HFF-Myc (cell line): Measurements from ENCODE around the gene SERHL2.
"Not testable (repeated sequence)": the region's sequence is repeated elsewhere in the genome, so short reads cannot be mapped to it uniquely, and the experiment has no call there.

Experiments
- DNase-seq: peaks from one replicate; pipeline ENCODE4 v3.0.0-alpha.2; 2011; ENCODE audit warnings: low read depth; ENCODE audit errors: extremely low read depth
- H3K4me3 ChIP-seq: replicated peaks from 2 replicates; pipeline ENCODE4 v1.5.1; 2011; ENCODE audit warnings: low read depth, mild to moderate bottlenecking, control low read depth, low read length
- TF ChIP-seq, protein P1 (sequence below): IDR thresholded peaks from 2 replicates; pipeline ENCODE4 v1.5.1; 2012; ENCODE audit warnings: mild to moderate bottlenecking, low read depth, low read length, control low read depth; ENCODE audit errors: missing control alignments

Gene SERHL2

GRCh38 chr22:42533638-42533977 is 20.1 kb upstream of the SERHL2 start:
- DNase-seq: no peak
- TF ChIP-seq, protein P1, sequence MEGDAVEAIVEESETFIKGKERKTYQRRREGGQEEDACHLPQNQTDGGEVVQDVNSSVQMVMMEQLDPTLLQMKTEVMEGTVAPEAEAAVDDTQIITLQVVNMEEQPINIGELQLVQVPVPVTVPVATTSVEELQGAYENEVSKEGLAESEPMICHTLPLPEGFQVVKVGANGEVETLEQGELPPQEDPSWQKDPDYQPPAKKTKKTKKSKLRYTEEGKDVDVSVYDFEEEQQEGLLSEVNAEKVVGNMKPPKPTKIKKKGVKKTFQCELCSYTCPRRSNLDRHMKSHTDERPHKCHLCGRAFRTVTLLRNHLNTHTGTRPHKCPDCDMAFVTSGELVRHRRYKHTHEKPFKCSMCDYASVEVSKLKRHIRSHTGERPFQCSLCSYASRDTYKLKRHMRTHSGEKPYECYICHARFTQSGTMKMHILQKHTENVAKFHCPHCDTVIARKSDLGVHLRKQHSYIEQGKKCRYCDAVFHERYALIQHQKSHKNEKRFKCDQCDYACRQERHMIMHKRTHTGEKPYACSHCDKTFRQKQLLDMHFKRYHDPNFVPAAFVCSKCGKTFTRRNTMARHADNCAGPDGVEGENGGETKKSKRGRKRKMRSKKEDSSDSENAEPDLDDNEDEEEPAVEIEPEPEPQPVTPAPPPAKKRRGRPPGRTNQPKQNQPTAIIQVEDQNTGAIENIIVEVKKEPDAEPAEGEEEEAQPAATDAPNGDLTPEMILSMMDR: no peak
- no peak overlapping the region for H3K4me3 ChIP-seq

DNA sequence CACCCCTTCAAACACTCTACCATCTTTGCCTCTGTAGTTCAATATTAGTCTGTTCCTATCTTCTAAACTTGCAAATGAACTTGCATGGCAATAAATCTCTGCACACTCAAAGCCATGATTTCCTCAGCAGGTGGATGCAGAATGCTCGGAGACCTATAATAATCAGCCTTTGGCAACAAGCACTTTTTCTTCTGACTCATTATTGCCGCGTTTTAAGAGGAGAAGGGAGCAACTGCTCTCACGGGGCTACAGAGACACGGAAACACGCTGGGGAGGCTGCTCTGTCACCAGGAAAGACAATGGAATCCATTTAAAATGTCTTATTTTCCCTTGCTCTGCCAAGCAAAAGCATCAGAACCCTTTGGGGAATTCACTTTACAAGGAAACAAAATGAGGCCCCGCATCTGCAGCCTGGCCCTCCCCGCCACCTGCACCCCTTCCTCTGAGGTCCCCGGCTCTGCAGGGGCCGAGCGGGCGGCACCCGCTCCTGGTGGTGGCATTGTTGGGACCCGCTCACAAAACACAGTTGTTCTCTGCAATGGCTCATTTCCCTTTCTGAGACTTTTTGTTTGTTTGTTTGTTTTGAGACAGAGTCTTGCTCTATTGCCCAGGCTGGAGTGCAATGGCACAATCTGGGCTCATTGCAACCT is 18.5 kb upstream of the SERHL2 start:
- DNase-seq, H3K4me3 ChIP-seq: not testable (repeated sequence)

DNA sequence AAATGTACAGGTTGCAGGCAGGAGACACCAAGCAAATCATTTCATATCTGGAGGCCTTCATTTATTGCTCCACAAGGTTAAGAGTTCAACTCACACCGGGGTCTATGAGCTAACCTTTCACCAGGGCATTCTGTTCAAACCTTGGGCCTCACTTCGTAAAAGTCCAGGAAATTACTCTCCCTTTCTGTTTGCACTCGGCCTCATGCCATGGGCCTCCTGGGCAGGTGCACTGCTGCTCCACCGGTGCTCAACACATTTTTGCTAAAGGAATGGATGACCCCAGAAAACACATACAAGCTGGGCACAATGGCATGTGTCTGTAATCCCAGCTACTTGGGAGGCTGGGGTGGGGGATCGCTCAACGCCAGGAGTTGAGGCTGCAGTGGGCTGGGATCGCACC is 17.6 kb upstream of the SERHL2 start:
- no peak overlapping the region for H3K4me3 ChIP-seq
- no peak for DNase-seq
- TF ChIP-seq, protein P1: no peak

DNA sequence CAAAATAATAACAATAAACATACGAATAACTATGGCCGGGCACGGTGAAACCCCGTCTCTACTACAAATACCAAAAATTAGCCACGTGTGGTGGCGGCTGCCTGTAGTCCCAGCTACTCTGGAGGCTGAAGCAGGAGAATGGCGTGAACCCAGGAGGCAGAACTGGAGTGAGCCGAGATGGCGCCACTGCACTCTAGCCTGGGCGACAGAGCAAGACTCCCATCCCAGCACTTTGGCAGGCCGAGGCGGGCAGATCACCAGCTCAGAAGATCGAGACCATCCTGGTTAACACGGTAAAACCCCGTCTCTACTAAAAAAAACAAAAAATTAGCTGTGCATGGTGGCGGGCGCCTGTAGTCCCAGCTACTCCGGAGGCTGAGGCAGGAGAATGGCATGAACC is 17.1 kb upstream of the SERHL2 start:
- not testable (repeated sequence) for H3K4me3 ChIP-seq, DNase-seq

- DNase-seq, H3K4me3 ChIP-seq: not testable (repeated sequence)
Observed at GRCh38 chr22:42537199-42537831, 16.4 kb upstream of the SERHL2 start.

- H3K4me3 ChIP-seq, DNase-seq: not testable (repeated sequence)
Observed at GRCh38 chr22:42539236-42539771, 14.5 kb upstream of the SERHL2 start.

GRCh38 chr22:42544686-42545085 is 9.1 kb upstream of the SERHL2 start:
- DNase-seq: no peak
- TF ChIP-seq, protein P1: no peak
- H3K4me3 ChIP-seq: no peak overlapping the region

DNA sequence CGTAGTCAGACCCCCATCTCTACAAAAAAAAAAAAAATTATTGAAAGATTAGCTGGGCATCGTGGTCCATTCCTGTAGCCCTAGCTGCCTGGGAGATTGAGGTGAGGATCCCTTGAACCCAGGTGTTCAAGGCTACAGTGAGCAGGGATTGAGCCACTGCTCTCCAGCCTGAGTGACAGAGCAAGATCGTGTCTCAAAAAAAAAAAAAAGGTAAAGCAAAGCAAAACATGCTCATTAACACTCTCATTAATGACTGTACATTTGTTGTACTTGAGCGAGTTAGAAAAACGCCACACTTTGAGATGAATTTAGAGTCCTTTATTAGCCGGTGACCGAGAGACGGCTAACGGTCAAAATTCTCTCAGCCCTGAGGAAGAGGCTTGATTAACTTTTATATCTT is 6.2 kb upstream of the SERHL2 start:
- no peak for DNase-seq
- TF ChIP-seq, protein P1: no peak
- H3K4me3 ChIP-seq: no peak overlapping the region

- not testable (repeated sequence) for DNase-seq
Observed at GRCh38 chr22:42548126-42548525, 5.6 kb upstream of the SERHL2 start.

More at GRCh38 chr22:42548126-42548525, 5.6 kb upstream of the SERHL2 start:
- not testable (repeated sequence) for H3K4me3 ChIP-seq
